ENCODE measurements around the gene ACER3.
"Not testable (repeated sequence)": the region's sequence is repeated elsewhere in the genome, so short reads cannot be mapped to it uniquely, and the experiment has no call there.

Gene ACER3

GRCh38 chr11:76872959-76873827 lies 12.5 kb downstream of the ACER3 start:
- no peak for DNase-seq

- DNase-seq: no peak
These were observed 17.3 kb downstream of the ACER3 start for GRCh38 chr11:76878014-76878413.

GRCh38 chr11:76880314-76880713 lies 19.6 kb downstream of the ACER3 start:
- DNase-seq: peak in 25 of 56 donors; percentile 8 to 55 (median 37)

- DNase-seq: no peak
These were observed 20.2 kb downstream of the ACER3 start for GRCh38 chr11:76880956-76881355.

GRCh38 chr11:76885390-76886097 lies 24.8 kb downstream of the ACER3 start:
- no peak for DNase-seq

- no peak for DNase-seq
These were observed 28.3 kb downstream of the ACER3 start for GRCh38 chr11:76888989-76889388.

GRCh38 chr11:76889411-76889975 lies 28.8 kb downstream of the ACER3 start:
- no peak for DNase-seq

- DNase-seq: no peak
These were observed 29.6 kb downstream of the ACER3 start for GRCh38 chr11:76890329-76890728.

- no peak for DNase-seq
These were observed 30.6 kb downstream of the ACER3 start for GRCh38 chr11:76891285-76891684.

GRCh38 chr11:76891793-76892192 lies 31.1 kb downstream of the ACER3 start:
- DNase-seq: no peak

- DNase-seq: peak in 2 of 56 donors; percentile 11 to 13
These were observed 31.6 kb downstream of the ACER3 start for GRCh38 chr11:76892306-76892705.

GRCh38 chr11:76897233-76897632 lies 36.5 kb downstream of the ACER3 start:
- DNase-seq: no peak

GRCh38 chr11:76901144-76901543 lies 40.4 kb downstream of the ACER3 start:
- no peak for DNase-seq

GRCh38 chr11:76901622-76902021 lies 40.9 kb downstream of the ACER3 start:
- DNase-seq: not testable (repeated sequence)

GRCh38 chr11:76902121-76903014 lies 41.6 kb downstream of the ACER3 start:
- no peak for DNase-seq

GRCh38 chr11:76903325-76903724 lies 42.6 kb downstream of the ACER3 start:
- no peak for DNase-seq

- peak in 2 of 56 donors; percentile 10 to 22 for DNase-seq
These were observed 50.1 kb downstream of the ACER3 start for GRCh38 chr11:76910620-76911414.

GRCh38 chr11:76911415-76911808 lies 50.7 kb downstream of the ACER3 start:
- no peak for DNase-seq

GRCh38 chr11:76916712-76917111 lies 56.0 kb downstream of the ACER3 start:
- DNase-seq: no peak

GRCh38 chr11:76918941-76919386 lies 58.2 kb downstream of the ACER3 start:
- DNase-seq: peak in 18 of 56 donors; percentile 2 to 69 (median 22)

Data from nucleus accumbens (tissue), 56 donors.